DMS153 (cell line): ENCODE measurements around the gene HPSE2.

Source experiments
- DNase-seq: peaks from one replicate; lab custom pipeline; 2025; lab: John Stamatoyannopoulos, UW

HPSE2 gene

GRCh38 chr10:98489561-98490481, 745.8 kb downstream of the HPSE2 start:
- DNase-seq, result no peak

- DNase-seq, result no peak
Measured at GRCh38 chr10:98488669-98489430, 746.8 kb downstream of the HPSE2 start.

- DNase-seq, result no peak
Measured at GRCh38 chr10:98487649-98488048, 748.0 kb downstream of the HPSE2 start.

GRCh38 chr10:98486421-98486820, 749.2 kb downstream of the HPSE2 start:
- no peak for DNase-seq

GRCh38 chr10:98485959-98486358, 749.7 kb downstream of the HPSE2 start:
- no peak for DNase-seq

GRCh38 chr10:98483658-98484057, 752.0 kb downstream of the HPSE2 start:
- no peak for DNase-seq

- no peak for DNase-seq
Measured at GRCh38 chr10:98482096-98482495, 753.6 kb downstream of the HPSE2 start.

GRCh38 chr10:98481404-98481945, 754.2 kb downstream of the HPSE2 start:
- no peak for DNase-seq

GRCh38 chr10:98478430-98479222, 757.0 kb downstream of the HPSE2 start:
- DNase-seq, result no peak

- no peak for DNase-seq
Measured at GRCh38 chr10:98477861-98478260, 757.8 kb downstream of the HPSE2 start.

GRCh38 chr10:98474628-98475027, 761.0 kb downstream of the HPSE2 start:
- no peak for DNase-seq

GRCh38 chr10:98472196-98472595, 763.5 kb downstream of the HPSE2 start:
- DNase-seq, result no peak

- no peak for DNase-seq
Measured at GRCh38 chr10:98470850-98471249, 764.8 kb downstream of the HPSE2 start.

- DNase-seq, result no peak
Measured at GRCh38 chr10:98469001-98469931, 766.4 kb downstream of the HPSE2 start.

- DNase-seq, result peak; percentile 86
Measured at GRCh38 chr10:98467506-98468318, 767.9 kb downstream of the HPSE2 start.

- no peak for DNase-seq
Measured at GRCh38 chr10:98466861-98467505, 768.7 kb downstream of the HPSE2 start.

GRCh38 chr10:98465866-98466265, 769.8 kb downstream of the HPSE2 start:
- DNase-seq, result no peak

- DNase-seq, result no peak
Measured at GRCh38 chr10:98463976-98464754, 771.5 kb downstream of the HPSE2 start.

GRCh38 chr10:98463016-98463415, 772.6 kb downstream of the HPSE2 start:
- no peak for DNase-seq
